Sigmoid colon (tissue), 7 donors: ENCODE measurements around the gene BRAF. TPM values are rescaled to one million over a fixed set of nuclear protein-coding genes. Genes with fewer than 3 reads are reported as not detected.

Experiments used
- DNase-seq: peaks from one replicate; pipeline ENCODE4 v3.0.0-alpha.2; 2019
- H3K27ac ChIP-seq, 4 donors: fragments of 200-600 bp; sonication (generic); one replicate each; pipeline ENCODE4 v1.5.1; 2016 to 2019; ENCODE audit warnings: mild to moderate bottlenecking in 1 of 4
- H3K27me3 ChIP-seq, 3 donors: fragments of 200-600 bp; sonication (generic); one replicate each; pipeline ENCODE4 v1.5.1; 2019; ENCODE audit warnings: mild to moderate bottlenecking in 1 of 3
- H3K36me3 ChIP-seq, 4 donors: fragments of 200-600 bp; sonication (generic); one replicate each; pipeline ENCODE4 v1.5.1; 2016 to 2019
- H3K4me1 ChIP-seq, 4 donors: fragments of 200-600 bp; sonication (generic); one replicate each; pipeline ENCODE4 v1.5.1; 2017 to 2019
- H3K4me3 ChIP-seq, 4 donors: fragments of 200-600 bp; sonication (generic); one replicate each; pipeline ENCODE4 v1.5.1; 2017 to 2019; ENCODE audit warnings: mild to moderate bottlenecking in 2 of 4, moderate library complexity in 1 of 4
- H3K9me3 ChIP-seq, 4 donors: fragments of 200-600 bp in 3 of 4; sonication (generic) in 3 of 4; one replicate each; pipeline versions ENCODE4 v1.5.1 to v1.6.1; 2013 to 2019
- CTCF ChIP-seq, 4 experiments: fragments of 450-650 bp in 3 of 4; fragments of 200-600 bp in 1 of 4; IDR thresholded peaks; one replicate each; pipeline ENCODE4 v1.5.1; 2016 to 2019; ENCODE audit warnings: antibody characterized with exemption in 4 of 4, mild to moderate bottlenecking in 3 of 4, moderate library complexity in 2 of 4
- EP300 ChIP-seq, 4 donors: sonication (generic); formaldehyde crosslinking; IDR thresholded peaks; one replicate each; pipeline ENCODE4 v1.6.1; 2017; ENCODE audit warnings: antibody characterized with exemption in 4 of 4
- POLR2A ChIP-seq, 2 donors: fragments of 450-650 bp; IDR thresholded peaks; one replicate each; pipeline ENCODE4 v1.6.1; 2016; ENCODE audit warnings: antibody characterized with exemption in 2 of 2, mild to moderate bottlenecking in 2 of 2, moderate library complexity in 2 of 2
- POLR2AphosphoS5 ChIP-seq, 4 donors: sonication (generic); formaldehyde crosslinking; IDR thresholded peaks; one replicate each; pipeline ENCODE4 v1.6.1; 2017; ENCODE audit warnings: antibody characterized with exemption in 4 of 4
- WGBS, 2 donors: extraction: QIAGEN DNeasy Blood & Tissue Kit; methylation state at CpG; one replicate each; pipeline ENCODE4 v1.1.7; 2013; 5-methylcytosine and 5-hydroxymethylcytosine counted together
- intact Hi-C: fragments of 100-400 bp; cut with DNase I; formaldehyde crosslinking; loops from one replicate; pipeline ENCODE4 v1.15.1; 2023
- polyA plus RNA-seq, 3 donors: library from polyadenylated mRNA; stranded (reverse); fragments of 200-250 nt; gene quantifications; one replicate each; pipeline ENCODE4 v1.2.3, GENCODE V29; 2013
- total RNA-seq, 4 donors: library from RNA; depleted of rRNA; stranded (reverse); fragments of >200 nt; gene quantifications; one replicate each; pipeline ENCODE4 v1.1.0, GENCODE V29; 2016
- donor health status: healthy with polysubstance abuse.
- donor health status: Bipolar disorder and iron deficiency.
- donor health status: healthy.

The BRAF gene
- total and polyA plus RNA-seq, 7 donors: 4.8 to 64.8 (median 43.1) TPM

- H3K9me3 ChIP-seq: no peaks in the 10 kb centered on the region
- no peak for DNase-seq
- no peak overlapping the region for H3K4me3 ChIP-seq
- H3K27ac ChIP-seq: no peak overlapping the region
- H3K36me3 ChIP-seq: peaks cover 0 to 42% (median 3%) of the 10 kb centered on the region in 4 donors
- no peaks in the 10 kb centered on the region for H3K27me3 ChIP-seq
- H3K4me1 ChIP-seq: no peaks in the 10 kb centered on the region
- 83 to 84% methylated on average over 3 of the region's 3 CpGs for WGBS, 2 donors
- TF ChIP-seq POLR2A (IDR thresholded peaks at IDR 0.05): no peak
- no peak for TF ChIP-seq POLR2AphosphoS5 (IDR thresholded peaks at IDR 0.05)
- TF ChIP-seq CTCF (IDR thresholded peaks at IDR 0.05): no peak
- TF ChIP-seq EP300 (IDR thresholded peaks at IDR 0.05): no peak
- intact Hi-C loops: no loop called here
Observed at GRCh38 chr7:140754506-140754905, 170.2 kb downstream of the BRAF start.

- intact Hi-C loops: no loop called here
- TF ChIP-seq POLR2A (IDR thresholded peaks at IDR 0.05) (no peak), EP300 (IDR thresholded peaks at IDR 0.05) (no peak), POLR2AphosphoS5 (IDR thresholded peaks at IDR 0.05) (no peak), CTCF (IDR thresholded peaks at IDR 0.05) (no peak)
- Histone ChIP-seq H3K27ac (no peak overlapping the region), H3K4me1 (no peaks in the 10 kb centered on the region), H3K4me3 (no peak overlapping the region), H3K36me3 (peaks cover 0 to 56% (median 5%) of the 10 kb centered on the region in 4 donors), H3K27me3 (no peaks in the 10 kb centered on the region), H3K9me3 (no peaks in the 10 kb centered on the region)
- WGBS, 2 donors: 92 to 96% methylated on average over 1 of the region's 1 CpG
- no peak for DNase-seq
Observed at GRCh38 chr7:140752533-140752932, 172.2 kb downstream of the BRAF start.

- H3K27ac ChIP-seq: no peak overlapping the region
- no peaks in the 10 kb centered on the region for H3K9me3 ChIP-seq
- H3K36me3 ChIP-seq: peaks cover 0 to 35% (median 4%) of the 10 kb centered on the region in 4 donors
- intact Hi-C loops: no loop called here
- no peak for TF ChIP-seq POLR2A (IDR thresholded peaks at IDR 0.05)
- TF ChIP-seq EP300 (IDR thresholded peaks at IDR 0.05): no peak
- no peak for TF ChIP-seq POLR2AphosphoS5 (IDR thresholded peaks at IDR 0.05)
- TF ChIP-seq CTCF (IDR thresholded peaks at IDR 0.05): no peak
- H3K4me1 ChIP-seq: no peaks in the 10 kb centered on the region
- no peaks in the 10 kb centered on the region for H3K27me3 ChIP-seq
- H3K4me3 ChIP-seq: no peak overlapping the region
- 98 to 99% methylated on average over 2 of the region's 2 CpGs for WGBS, 2 donors
- no peak for DNase-seq
Observed at GRCh38 chr7:140746751-140747150, 178.0 kb downstream of the BRAF start.

DNA sequence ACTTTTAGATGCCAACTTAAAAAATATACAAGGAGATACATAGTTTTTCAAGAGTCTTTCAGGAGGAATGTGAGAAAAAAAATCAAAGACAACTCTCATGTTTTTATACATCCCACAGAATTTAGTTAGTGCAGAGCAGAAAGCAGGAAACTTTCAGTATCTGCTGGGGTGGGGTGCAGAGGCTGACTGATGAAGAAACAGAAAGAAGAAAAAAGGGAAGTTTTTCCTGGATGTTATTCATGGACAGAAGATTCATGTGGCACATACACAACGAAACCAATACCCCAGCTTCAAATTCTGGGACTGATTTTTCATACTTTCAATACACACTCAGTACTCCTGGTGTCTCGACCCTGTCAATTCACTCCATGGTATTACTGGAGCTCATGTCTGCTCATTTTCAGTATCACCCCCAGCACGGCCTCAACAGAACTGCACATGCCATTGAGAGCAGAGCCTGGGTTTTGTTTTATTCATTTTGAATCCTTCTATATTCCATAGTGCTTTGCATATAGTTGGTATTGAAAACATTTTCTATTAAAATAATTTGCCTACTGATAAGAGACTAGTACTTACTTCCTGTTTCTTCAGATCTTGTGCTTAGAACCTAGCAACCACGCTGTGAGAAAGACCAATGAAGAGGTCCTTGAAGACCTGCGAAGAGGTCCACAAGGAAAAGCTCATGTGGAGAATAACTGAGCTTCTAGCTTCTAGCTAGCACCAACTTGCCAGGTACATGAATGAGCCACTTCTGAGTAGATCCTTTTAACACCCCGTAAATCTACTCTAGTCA lies 179.3 kb downstream of the BRAF start:
- TF ChIP-seq CTCF (IDR thresholded peaks at IDR 0.05) (no peak), POLR2A (IDR thresholded peaks at IDR 0.05) (no peak)
- intact Hi-C loops: no loop called here
- H3K36me3 ChIP-seq: peaks cover 0 to 30% (median 4%) of the 10 kb centered on the region in 4 donors

More for the DNA sequence above, 179.3 kb downstream of the BRAF start:
- no peak overlapping the region for H3K27ac ChIP-seq
- H3K9me3 ChIP-seq: no peaks in the 10 kb centered on the region
- no peaks in the 10 kb centered on the region for H3K4me1 ChIP-seq
- no peaks in the 10 kb centered on the region for H3K27me3 ChIP-seq
- no peak overlapping the region for H3K4me3 ChIP-seq
- no peak for DNase-seq
- WGBS, 2 donors: 88 to 94% methylated on average over 6 of the region's 6 CpGs
